ENCODE results near the gene CDK5.
"Not testable (repeated sequence)": the region's sequence is repeated elsewhere in the genome, so short reads cannot be mapped to it uniquely, and the experiment has no call there.

The CDK5 gene

DNA sequence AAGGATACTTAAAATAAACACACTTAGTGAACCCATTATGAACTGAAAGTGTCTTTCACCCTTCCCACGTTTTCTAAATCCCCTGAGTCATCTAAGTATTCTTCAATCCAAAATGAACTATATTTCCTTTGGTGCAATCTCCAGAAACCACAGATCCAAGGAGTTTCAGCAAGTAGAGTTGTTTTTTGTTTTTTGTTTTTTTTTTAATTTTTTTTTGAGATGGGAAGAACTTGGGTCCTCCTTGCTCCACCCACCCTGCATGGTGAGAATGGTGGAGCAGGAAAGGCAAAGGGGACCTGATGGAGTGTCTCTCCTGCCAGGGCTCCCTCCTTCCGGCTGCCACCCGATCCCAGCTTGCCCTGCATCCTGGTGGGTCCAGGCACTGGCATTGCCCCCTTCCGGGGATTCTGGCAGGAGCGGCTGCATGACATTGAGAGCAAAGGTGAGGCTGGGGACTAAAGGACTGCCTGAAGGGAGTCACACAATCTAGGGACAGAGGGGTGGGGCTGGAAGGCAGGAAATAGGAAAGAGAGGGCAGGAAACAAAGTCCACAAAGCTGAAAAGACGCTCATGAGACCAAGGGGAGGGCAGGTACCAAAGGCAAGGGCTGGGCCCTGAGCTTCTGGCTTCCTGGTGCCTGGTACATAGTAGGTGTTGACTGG lies 45.5 kb downstream of the CDK5 start:
- no peak for DNase-seq

DNA sequence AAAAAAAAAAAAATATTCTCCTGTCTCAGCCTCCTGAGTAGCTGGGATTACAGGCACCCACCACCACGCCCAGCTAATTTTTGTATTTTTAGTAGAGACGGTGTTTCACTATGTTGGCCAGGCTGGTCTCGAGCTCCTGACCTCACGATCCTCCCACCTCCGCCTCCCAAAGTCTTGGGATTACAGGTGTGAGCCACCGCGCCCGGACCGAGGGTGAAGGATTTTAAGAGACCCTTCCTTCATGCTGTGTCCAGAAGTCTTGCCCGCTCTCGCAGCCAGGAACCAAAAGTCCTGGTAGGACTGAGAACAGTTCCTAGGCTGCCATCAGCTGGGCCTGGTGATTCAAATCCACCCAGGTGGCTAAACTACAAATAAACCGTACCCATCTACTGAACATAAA lies 46.1 kb downstream of the CDK5 start:
- not testable (repeated sequence) for DNase-seq

DNA sequence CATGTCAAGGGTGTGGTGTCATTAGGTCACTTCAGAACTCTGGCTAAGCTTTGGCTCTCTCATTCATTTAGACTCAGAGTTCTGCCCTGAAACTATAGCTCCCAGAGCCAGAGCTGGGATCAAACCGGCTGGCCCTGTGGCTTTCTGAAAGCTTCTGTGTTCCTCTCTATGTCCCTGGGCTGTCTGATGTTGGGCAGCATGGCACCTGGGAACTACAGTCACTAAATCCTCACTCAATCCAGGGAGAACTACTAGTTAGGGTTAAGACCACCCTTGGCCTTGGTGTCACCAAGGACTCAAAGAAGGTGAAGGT lies 46.6 kb downstream of the CDK5 start:
- no peak for DNase-seq

DNA sequence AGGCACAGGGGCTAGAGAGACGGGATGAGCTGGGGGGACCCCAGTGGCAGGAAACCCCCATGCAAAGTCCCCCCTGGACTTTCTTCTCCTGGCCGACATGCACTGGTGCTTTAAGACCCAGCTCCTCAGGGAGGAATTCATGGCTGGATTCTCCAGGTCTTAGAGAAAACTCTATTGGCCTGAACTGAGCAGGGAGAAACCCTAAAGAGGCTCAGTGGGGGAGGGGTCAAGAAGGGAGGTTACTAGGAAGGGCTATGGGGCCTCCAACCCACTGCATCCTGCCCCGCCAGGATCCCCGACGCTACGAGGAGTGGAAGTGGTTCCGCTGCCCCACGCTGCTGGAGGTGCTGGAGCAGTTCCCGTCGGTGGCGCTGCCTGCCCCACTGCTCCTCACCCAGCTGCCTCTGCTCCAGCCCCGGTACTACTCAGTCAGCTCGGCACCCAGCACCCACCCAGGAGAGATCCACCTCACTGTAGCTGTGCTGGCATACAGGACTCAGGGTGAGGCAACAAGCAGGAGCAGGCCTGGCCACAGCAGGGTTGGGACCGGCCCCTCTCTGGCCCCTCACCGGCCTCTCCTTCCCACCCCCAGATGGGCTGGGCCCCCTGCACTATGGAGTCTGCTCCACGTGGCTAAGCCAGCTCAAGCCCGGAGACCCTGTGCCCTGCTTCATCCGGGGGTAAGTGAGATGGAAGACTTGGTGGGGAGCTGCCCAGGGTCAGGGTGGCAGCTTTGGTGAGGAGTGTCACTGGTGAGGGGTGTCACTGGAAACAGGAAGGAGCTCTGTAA lies 47.2 kb downstream of the CDK5 start:
- no peak for DNase-seq

DNA sequence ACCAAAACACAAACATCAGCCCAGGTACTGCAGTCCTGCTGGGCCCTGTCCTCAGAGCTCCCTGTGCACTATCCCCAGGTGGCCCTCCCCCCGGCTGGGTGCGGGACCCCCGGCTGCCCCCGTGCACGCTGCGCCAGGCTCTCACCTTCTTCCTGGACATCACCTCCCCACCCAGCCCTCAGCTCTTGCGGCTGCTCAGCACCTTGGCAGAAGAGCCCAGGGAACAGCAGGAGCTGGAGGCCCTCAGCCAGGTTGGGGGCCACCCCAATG lies 47.7 kb downstream of the CDK5 start:
- DNase-seq, result no peak

DNA sequence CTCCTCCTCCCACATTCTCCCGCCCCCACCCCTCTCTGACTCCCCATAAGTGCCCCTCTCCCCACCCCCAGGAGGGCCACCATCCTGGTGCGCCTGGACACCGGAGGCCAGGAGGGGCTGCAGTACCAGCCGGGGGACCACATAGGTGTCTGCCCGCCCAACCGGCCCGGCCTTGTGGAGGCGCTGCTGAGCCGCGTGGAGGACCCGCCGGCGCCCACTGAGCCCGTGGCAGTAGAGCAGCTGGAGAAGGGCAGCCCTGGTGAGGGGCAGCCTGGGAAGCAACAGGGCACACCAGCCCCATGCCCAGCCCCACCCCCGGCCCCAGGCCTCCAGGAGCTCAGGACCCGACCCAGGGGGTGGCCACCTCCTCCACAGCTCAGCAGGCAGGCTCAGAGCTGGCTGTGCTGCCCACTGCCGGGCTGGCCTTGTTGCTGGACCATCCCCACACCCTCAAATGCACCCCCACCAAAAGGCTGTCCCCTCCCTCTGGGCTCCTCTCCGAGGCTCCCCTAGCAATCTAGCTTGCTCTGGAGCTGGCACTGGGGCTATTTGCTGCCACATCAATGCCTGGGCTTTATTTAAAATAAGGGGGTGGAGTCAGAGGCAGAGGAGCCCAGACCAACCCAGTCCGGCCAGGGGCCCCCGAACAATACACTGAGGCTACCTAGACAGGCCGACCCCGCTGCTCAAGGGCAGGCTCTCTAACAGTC lies 48.2 kb downstream of the CDK5 start:
- no peak for DNase-seq

DNA sequence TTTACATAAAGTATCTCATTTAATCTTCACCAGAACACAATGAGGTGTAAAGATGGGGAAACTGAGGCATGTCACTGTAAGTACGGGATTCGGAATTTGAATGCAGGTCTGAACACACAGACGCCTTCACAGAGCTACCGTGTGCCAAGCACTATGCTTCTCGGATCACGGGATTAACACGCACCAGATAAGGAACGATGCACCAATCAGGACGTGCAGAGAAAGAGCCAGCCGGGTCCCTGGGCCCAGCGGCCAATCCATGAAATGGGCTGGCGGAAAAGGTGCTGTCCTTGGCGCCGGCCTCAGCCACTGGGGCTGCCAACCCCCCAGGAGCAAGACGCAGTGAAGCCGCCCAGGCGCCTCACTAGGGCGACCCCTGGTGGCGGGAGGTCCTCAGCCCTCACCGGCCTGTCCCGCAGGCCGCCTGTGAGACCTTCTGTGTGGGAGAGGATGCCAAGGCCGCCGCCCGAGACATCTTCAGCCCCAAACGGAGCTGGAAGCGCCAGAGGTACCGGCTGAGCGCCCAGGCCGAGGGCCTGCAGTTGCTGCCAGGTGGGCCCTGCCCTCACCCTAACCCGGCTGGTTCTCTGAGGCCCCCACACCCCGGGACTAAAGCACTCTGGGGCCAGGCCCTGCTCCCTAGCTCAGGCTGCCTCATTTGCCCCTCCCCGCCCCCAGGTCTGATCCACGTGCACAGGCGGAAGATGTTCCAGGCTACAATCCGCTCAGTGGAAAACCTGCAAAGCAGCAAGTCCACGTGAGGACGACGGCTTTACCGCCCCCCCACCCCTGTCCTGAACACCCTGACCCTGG lies 49.0 kb downstream of the CDK5 start:
- DNase-seq, result peak; percentile 87

DNA sequence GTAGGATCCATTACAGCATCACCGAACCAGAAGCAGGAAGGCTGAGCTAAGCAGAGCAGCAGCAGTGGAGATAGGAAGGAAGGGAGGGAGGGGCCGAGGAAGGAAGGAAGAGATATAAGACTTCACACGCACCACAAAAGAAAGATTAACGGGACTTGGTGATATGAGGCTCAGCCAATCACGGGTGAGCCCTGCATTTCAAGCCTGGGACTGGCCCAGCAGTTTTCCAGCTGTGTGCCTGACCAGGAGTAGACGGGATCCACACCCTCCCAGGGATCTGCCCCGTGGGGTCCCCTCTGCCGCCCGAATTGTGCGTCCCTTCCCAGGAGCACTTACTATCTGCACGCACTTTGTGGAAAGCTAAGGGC lies 49.6 kb downstream of the CDK5 start:
- no peak for DNase-seq

DNA sequence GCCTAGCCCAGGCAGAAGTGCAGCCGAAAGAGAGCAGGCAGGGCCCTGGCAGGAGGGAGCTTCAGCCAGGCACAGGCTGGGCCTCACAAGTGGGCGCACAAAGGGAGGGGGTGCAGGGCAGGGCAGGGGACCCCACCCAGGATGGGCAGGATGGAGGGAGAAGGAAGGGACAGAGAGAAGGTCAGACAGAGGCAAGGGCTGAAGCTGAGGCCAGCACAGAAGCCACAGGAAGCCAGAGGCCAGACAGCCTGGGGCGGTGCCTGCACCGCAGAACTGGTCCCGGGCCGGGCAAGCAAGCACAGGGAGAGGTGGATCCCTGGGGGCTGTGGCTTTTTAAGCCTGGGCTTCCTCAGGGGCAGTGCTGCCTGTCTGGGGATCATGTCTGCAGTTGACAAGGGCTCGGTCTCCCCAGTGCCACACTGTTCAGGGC lies 50.2 kb downstream of the CDK5 start:
- no peak for DNase-seq

DNA sequence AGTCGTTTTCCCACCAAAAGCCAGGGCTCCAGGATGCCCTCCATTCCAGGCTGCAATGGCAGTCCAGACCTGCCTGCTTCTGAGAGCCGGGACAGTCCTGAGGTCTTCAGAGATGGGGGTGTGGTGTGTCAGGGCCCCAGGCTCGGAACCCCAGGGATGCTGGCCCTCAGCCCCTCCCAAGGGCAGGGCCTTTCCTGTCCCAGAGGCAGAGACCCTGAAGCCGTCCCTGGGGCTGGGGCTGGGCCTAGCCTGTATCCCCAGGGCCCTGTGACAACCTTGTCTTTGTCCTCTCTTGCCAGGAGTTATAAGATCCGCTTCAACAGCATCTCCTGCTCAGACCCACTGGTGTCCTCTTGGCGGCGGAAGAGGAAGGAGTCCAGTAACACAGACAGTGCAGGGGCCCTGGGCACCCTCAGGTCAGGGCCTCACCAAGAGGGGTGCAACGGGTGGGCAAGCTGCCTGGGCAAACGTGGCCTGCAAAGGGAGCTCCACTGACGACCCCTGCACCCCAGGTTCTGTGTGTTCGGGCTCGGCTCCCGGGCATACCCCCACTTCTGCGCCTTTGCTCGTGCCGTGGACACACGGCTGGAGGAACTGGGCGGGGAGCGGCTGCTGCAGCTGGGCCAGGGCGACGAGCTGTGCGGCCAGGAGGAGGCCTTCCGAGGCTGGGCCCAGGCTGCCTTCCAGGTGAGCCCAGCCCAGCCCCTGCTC lies 51.0 kb downstream of the CDK5 start:
- DNase-seq, result no peak

DNA sequence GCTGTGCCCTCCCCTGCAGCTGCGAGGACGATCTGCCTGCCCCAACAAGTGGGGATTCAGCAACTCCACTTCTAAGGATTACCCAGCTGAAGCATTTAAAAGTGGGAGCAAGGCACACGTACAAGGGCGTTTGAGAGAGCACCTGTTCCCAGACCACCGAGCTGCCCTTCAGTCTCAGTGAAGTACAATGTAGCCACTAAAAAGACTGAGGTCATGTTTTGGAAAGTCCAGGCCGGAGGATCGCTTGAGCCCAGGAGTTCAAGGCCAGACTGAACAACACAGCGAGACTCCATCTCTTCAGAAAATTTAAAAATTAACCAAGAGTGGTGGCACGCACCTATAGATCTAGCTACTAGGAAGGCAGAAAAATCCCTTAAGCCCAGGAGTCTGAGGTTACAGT lies 52.1 kb downstream of the CDK5 start:
- DNase-seq, result no peak

Measured in activated CD4-positive, CD25-positive, alpha-beta regulatory T cell treated with anti-CD3 and anti-CD28 coated beads, Interleukin-2, amount 50 U/mL, for 72 hours (primary cell).